ENCODE results near the gene NBEA.
"Not testable (repeated sequence)": the region's sequence is repeated elsewhere in the genome, so short reads cannot be mapped to it uniquely, and the experiment has no call there.

NBEA gene

DNA sequence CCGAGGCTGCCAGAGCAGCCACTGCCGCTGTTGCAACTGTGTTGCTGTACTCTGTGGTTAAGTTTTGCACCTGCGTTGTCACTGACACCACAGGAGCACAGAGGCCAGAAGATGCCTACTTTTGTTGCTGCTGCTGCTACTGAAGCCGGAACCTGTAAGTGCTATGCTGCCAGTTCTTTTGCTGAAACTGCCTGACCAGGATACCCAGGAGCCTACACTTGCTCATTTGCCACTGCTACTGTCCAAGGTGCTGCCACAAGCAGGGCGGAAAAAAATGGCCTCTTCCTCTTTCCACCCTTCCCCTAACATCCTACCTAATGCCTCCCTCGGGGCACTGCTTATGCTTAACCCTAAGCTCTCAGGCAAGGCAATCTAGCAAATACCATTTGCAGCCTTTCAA is 29.0 kb upstream of the NBEA start:
- no peak for DNase-seq (ENCODE audit: low read depth)

DNA sequence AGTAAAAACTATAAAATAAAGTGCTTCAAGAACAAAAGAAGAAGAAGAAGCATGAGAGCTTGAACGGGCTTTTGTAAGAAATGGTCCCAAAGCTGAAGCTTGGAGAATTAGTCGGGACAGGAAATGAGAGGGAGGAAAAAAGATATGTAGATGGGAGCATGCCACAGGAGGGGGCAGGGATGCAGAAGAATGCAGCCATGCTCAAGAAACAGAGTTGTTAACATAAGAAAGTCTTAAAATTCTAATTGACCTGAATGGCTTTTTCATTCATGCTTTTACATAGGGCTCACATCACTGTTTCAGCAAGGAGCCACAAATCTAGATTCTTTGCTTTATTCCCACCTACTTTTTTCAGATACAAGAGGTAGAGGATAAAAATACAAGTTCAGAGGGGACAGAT is 27.7 kb upstream of the NBEA start:
- no peak for DNase-seq (ENCODE audit: low read depth)
- TF ChIP-seq, protein P1, sequence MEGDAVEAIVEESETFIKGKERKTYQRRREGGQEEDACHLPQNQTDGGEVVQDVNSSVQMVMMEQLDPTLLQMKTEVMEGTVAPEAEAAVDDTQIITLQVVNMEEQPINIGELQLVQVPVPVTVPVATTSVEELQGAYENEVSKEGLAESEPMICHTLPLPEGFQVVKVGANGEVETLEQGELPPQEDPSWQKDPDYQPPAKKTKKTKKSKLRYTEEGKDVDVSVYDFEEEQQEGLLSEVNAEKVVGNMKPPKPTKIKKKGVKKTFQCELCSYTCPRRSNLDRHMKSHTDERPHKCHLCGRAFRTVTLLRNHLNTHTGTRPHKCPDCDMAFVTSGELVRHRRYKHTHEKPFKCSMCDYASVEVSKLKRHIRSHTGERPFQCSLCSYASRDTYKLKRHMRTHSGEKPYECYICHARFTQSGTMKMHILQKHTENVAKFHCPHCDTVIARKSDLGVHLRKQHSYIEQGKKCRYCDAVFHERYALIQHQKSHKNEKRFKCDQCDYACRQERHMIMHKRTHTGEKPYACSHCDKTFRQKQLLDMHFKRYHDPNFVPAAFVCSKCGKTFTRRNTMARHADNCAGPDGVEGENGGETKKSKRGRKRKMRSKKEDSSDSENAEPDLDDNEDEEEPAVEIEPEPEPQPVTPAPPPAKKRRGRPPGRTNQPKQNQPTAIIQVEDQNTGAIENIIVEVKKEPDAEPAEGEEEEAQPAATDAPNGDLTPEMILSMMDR (IDR thresholded peaks at IDR 0.05; ENCODE audit: low read depth, low read length, missing control alignments) = no peak
- H3K4me3 ChIP-seq (ENCODE audit: low read depth, low read length) = no peak overlapping the region

More for the DNA sequence above, 29.0 kb upstream of the NBEA start:
- TF ChIP-seq, protein P1 (IDR thresholded peaks at IDR 0.05; ENCODE audit: low read depth, low read length, missing control alignments) = no peak
- no peak overlapping the region for H3K4me3 ChIP-seq (ENCODE audit: low read depth, low read length)

DNA sequence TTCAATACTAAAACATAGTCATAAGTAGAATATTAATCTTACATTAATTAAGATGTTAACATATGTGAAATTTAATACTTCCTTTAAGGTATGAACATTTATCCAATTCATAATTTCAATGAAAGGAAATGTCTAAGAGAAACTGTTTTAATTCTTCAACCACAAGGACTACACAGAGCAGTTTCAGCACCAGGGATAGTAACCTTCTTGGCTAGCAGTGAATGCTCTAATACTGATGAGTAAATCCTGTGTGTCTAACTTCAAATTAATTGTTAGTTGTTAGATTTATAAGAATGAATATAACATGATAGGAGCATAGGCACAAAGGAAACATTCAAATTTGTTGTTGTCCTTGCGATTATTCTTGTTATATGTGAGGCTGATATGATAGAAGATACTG is 15.6 kb upstream of the NBEA start:
- H3K4me3 ChIP-seq (ENCODE audit: low read depth, low read length) = no peak overlapping the region
- DNase-seq (ENCODE audit: low read depth) = no peak
- TF ChIP-seq, protein P1 (IDR thresholded peaks at IDR 0.05; ENCODE audit: low read depth, low read length, missing control alignments) = no peak

DNA sequence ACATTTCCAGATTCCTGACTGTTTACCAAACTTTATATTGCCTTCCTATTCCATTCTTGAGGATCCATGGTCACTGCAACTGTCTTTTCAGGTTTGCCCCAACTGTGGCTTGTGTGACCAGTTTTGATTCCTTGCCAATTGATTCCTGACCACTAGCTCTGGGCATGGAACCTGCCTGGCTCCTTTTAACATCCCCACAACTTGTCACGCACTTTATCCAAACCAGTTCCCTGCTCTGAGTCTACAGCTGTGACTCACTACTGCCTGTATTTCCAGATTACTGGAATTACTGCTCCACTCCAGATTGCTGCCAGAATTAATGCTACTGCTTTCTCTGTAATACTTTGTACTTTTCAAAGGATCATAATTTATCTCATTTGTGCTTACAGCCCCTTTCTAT is 13.4 kb upstream of the NBEA start:
- H3K4me3 ChIP-seq (ENCODE audit: low read depth, low read length); DNase-seq (ENCODE audit: low read depth): not testable (repeated sequence)

DNA sequence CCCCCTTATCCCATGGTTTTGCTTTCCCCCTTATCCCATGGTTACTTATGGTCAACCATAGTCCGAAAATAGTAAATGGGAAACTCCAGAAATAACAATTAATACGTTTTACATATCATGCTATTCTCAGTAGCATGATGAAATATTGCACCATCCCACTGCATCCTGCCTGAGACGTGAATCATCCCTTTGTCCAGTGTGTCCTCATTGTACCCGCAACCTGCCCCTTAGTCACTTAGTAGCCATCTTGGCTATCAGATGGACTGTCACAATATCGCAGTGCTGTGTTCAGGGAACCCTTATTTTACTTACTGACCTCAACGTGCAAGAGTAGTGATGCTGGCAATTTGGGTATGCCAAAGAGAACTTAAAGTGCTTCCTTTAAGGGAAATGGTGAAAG is 10.5 kb upstream of the NBEA start:
- no peak overlapping the region for H3K4me3 ChIP-seq (ENCODE audit: low read depth, low read length)
- TF ChIP-seq, protein P1 (IDR thresholded peaks at IDR 0.05; ENCODE audit: low read depth, low read length, missing control alignments) = no peak
- DNase-seq (ENCODE audit: low read depth) = no peak

DNA sequence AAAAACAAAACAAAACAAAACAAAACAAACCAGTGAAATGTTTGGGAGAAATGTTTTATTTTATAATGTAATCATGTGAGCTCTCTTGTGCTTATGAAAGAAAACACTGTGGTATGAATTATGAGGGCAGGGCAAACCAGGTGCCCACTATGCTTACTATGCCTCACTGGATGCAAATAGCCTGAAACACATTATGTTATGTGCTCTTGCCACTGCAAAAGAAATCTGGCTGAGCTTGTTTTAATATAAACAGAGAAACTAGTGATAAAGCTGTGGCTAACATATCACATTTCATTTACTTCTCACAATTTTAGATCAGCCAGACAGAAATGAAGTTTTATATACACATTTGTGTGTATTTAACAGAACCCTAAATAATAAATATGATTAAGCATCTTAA is 8.7 kb upstream of the NBEA start:
- no peak for DNase-seq (ENCODE audit: low read depth)
- TF ChIP-seq, protein P1 (IDR thresholded peaks at IDR 0.05; ENCODE audit: low read depth, low read length, missing control alignments) = no peak
- H3K4me3 ChIP-seq (ENCODE audit: low read depth, low read length) = no peak overlapping the region

DNA sequence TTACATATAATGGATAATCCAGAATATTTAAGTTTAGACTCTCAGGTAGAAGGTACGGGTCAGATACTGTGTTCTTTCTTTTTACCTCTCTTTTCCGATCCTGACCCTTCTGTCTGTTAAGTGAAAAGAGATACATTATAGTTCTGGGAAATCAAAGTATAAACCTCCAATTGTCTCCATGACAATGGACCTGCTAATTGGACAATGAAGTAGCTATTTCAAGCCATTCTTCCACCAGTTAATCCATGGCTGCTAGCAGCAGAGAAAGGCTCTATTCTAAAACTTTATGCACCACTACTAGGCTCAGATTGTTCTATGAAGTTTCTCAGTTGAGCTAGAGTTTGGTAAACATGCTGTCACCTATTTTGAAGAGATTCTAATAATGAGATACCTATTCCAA is 8.3 kb upstream of the NBEA start:
- DNase-seq (ENCODE audit: low read depth) = no peak

More for the DNA sequence above, 8.3 kb upstream of the NBEA start:
- no peak overlapping the region for H3K4me3 ChIP-seq (ENCODE audit: low read depth, low read length)
- TF ChIP-seq, protein P1 (IDR thresholded peaks at IDR 0.05; ENCODE audit: low read depth, low read length, missing control alignments) = no peak
